Urinary bladder (tissue), 4 donors: ENCODE data around the gene ARL6IP1. TPM values are rescaled to one million over a fixed set of nuclear protein-coding genes. Genes with fewer than 3 reads are reported as not detected.

Experiments used
- DNase-seq: peaks from one replicate; pipeline ENCODE4 v3.0.0-alpha.2; 2015; ENCODE audit errors: extremely low spot score
- H3K27ac ChIP-seq: one replicate; pipeline ENCODE4 v1.5.1; 2013; ENCODE audit warnings: low read depth, mild to moderate bottlenecking, moderate library complexity
- H3K36me3 ChIP-seq: one replicate; pipeline ENCODE4 v1.6.1; 2013; ENCODE audit warnings: mild to moderate bottlenecking, moderate library complexity; ENCODE audit not compliant: insufficient read depth
- H3K4me1 ChIP-seq: one replicate; pipeline ENCODE4 v1.6.1; 2013; ENCODE audit warnings: mild to moderate bottlenecking, moderate library complexity; ENCODE audit not compliant: insufficient read depth
- H3K4me3 ChIP-seq: one replicate; pipeline ENCODE4 v1.5.1; 2013; ENCODE audit warnings: low read depth, low read length
- WGBS: extraction: QIAGEN DNeasy Blood & Tissue Kit; methylation state at CpG from one replicate; pipeline ENCODE4 v1.1.7; 2013; 5-methylcytosine and 5-hydroxymethylcytosine counted together
- polyA plus RNA-seq: library from polyadenylated mRNA; stranded (reverse); fragments of 200-250 nt; gene quantifications from one replicate; pipeline ENCODE4 v1.2.3, GENCODE V29; 2013
- total RNA-seq: library from RNA; depleted of rRNA; stranded (reverse); fragments of >200 nt; gene quantifications from one replicate; pipeline ENCODE4 v1.2.3, GENCODE V29; 2014
- donor health status: healthy with polysubstance abuse.
- donor health status: healthy.

The ARL6IP1 gene
- total RNA-seq: 190 TPM
- 79.9 TPM for polyA plus RNA-seq

- peak within 1 kb of the TSS; percentile 73 for H3K4me3 ChIP-seq
- no peaks in the 10 kb centered on the region for H3K4me1 ChIP-seq
- H3K36me3 ChIP-seq: no peaks in the 10 kb centered on the region
- peak within 1 kb of the TSS; percentile 84 for H3K27ac ChIP-seq
- DNase-seq: peak; percentile 97
- under 1% methylated on average over 77 of the region's 77 CpGs for WGBS
These were observed at the start of gene ARL6IP1 for GRCh38 chr16:18801145-18801972. Gene ARL6IP1, minus strand, starts transcription at chr16:18801549. Its CDS starts 83 bp downstream, at chr16:18801466.

GRCh38 chr16:18846416-18846815, 45.1 kb upstream of the ARL6IP1 start:
- Histone ChIP-seq H3K4me1 (no peaks in the 10 kb centered on the region), H3K36me3 (peaks cover 15% of the 10 kb centered on the region), H3K27ac (no peak overlapping the region), H3K4me3 (no peak overlapping the region)
- 100% methylated on average over 1 of the region's 1 CpG for WGBS
- no peak for DNase-seq

DNA sequence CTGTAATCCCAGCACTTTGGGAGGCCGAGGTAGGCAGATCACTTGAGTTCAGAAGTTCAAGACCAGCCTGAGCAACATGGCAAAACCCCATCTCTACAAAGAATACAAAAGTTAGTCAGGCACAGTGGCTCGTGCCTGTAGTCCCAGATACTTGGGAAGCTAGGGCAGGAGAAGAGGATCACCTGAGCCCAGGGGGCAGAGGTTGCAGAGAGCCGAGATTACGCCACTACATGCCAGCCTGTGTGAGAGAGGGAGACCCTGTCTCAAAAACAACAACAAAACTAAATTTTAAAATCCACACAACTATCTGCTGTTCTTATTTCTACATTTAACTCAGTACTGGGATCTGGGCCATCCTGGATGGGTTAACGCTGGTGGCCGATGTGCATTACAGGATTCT, 41.2 kb upstream of the ARL6IP1 start:
- Histone ChIP-seq H3K27ac (no peak overlapping the region), H3K4me3 (no peak overlapping the region), H3K4me1 (no peaks in the 10 kb centered on the region), H3K36me3 (peaks cover 9% of the 10 kb centered on the region)
- WGBS: 95% methylated on average over 6 of the region's 6 CpGs
- no peak for DNase-seq

GRCh38 chr16:18841833-18842525, 40.6 kb upstream of the ARL6IP1 start:
- Histone ChIP-seq H3K4me3 (no peak overlapping the region), H3K4me1 (no peaks in the 10 kb centered on the region), H3K36me3 (peaks cover 13% of the 10 kb centered on the region), H3K27ac (no peak overlapping the region)
- 90% methylated on average over 7 of the region's 7 CpGs for WGBS
- DNase-seq: no peak

DNA sequence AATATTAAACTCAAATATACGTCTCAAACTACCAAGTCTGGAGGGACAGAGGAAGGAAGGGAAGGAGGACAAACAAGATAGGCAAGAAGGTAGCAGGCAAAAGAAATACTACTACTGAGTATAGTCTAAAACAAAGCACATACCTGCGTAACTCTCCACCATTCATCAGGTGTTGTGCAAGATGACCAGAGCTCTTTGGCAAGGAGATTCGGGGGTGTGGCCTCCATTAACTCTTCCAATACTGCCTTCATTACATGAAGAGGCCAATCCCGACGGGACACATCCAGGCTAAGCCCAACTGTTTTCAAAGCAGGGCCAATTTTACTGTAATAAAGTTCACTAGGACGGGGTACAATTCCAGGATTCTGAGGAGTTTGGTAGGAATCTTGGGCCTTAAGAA, 38.2 kb upstream of the ARL6IP1 start:
- DNase-seq: no peak
- no peak overlapping the region for H3K4me3 ChIP-seq
- H3K36me3 ChIP-seq: peaks cover 14% of the 10 kb centered on the region
- H3K27ac ChIP-seq: no peak overlapping the region
- no peaks in the 10 kb centered on the region for H3K4me1 ChIP-seq
- WGBS: 79% methylated on average over 6 of the region's 6 CpGs

GRCh38 chr16:18836702-18837101, 35.4 kb upstream of the ARL6IP1 start:
- no peak overlapping the region for H3K27ac ChIP-seq
- no peaks in the 10 kb centered on the region for H3K4me1 ChIP-seq
- peaks cover 16% of the 10 kb centered on the region for H3K36me3 ChIP-seq
- no peak for DNase-seq
- H3K4me3 ChIP-seq: no peak overlapping the region

DNA sequence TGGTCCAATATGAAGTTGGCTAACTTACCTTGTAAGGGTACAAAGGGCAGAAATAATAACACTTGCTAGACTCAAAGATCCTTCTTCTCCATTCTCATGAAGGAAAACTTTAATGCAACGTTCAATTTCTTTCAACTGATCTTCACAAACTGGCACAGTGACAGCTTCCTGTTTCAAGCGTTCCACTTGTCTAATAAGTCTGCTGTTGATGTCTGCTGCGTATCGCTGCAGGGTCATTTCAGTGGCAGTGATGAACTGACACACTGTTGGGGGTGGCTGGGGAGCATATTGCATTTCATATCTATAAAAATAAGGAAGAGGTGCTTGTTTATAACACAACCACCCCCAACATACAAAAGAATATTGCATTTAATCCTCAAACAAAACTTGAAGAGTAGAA, 33.5 kb upstream of the ARL6IP1 start:
- H3K36me3 ChIP-seq: peaks cover 13% of the 10 kb centered on the region
- WGBS: 86% methylated on average over 4 of the region's 4 CpGs

DNA sequence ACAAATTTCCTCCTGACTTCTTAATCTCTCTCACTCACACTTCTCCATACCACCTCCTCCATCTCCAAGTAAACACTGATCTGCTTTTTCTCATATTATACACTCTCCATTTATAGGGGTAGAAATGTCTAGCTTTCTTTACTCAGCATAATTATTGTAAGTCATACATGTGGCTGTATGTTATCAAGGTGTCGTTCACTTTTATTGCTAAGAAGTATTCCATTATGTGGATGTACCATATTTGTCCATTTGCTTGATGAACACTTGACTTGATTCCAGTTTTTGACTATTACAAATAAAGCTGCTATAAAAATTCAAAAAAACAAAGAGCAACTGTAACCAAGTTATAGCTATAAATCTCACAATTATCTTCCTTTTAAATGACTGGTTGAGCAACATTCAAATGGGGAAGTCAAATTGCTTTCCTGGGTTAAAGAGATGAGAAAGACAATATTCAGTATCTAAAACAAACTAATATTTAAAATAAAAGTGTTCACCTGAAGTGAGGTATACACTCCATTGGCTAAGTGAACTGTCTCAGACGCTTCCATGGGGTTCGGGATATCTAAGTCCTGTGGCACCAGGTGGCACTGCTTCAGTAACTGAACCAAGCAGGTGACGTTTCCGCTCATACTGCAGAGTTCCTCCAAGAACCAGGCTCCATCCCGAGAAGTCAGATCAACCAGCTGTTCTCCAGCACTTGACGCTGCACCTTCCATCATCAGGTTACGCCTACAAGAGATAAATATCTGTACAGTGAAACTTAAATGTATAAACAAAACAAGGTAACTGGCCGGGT, 32.6 kb upstream of the ARL6IP1 start:
- Histone ChIP-seq H3K36me3 (peaks cover 11% of the 10 kb centered on the region), H3K27ac (no peak overlapping the region), H3K4me3 (no peak overlapping the region)

More for the DNA sequence above, 33.5 kb upstream of the ARL6IP1 start:
- Histone ChIP-seq H3K4me1 (no peaks in the 10 kb centered on the region), H3K27ac (no peak overlapping the region), H3K4me3 (no peak overlapping the region)
- DNase-seq: no peak

DNA sequence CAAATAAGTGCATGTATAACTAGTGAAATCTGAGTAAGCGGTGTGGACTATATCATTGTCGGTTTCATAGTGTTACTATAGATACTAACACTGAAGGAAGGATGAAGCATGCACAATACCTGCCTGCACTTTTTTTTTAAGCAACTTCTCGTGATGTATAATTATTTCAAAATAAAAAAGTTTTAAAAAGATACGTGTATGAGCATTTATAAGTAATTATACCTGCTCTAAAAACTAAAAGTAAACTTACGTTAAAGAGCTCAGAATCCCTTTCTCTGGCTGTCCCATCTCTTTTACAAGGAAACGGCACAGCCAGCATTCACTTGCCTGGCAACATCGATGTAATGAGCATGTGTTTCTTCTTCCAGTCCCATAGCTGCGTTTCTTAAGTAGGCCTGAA, 31.3 kb upstream of the ARL6IP1 start:
- no peak for DNase-seq
- Histone ChIP-seq H3K36me3 (peaks cover 11% of the 10 kb centered on the region), H3K27ac (no peak overlapping the region), H3K4me3 (no peak overlapping the region), H3K4me1 (no peaks in the 10 kb centered on the region)
- WGBS: 93% methylated on average over 8 of the region's 8 CpGs

More for the DNA sequence above, 32.6 kb upstream of the ARL6IP1 start:
- 90% methylated on average over 9 of the region's 9 CpGs for WGBS
- DNase-seq: no peak
- H3K4me1 ChIP-seq: no peaks in the 10 kb centered on the region

GRCh38 chr16:18832006-18832405, 30.7 kb upstream of the ARL6IP1 start:
- H3K4me3 ChIP-seq: no peak overlapping the region
- 87% methylated on average over 2 of the region's 2 CpGs for WGBS
- peaks cover 6% of the 10 kb centered on the region for H3K36me3 ChIP-seq
- no peak for DNase-seq
- no peak overlapping the region for H3K27ac ChIP-seq
- no peaks in the 10 kb centered on the region for H3K4me1 ChIP-seq

DNA sequence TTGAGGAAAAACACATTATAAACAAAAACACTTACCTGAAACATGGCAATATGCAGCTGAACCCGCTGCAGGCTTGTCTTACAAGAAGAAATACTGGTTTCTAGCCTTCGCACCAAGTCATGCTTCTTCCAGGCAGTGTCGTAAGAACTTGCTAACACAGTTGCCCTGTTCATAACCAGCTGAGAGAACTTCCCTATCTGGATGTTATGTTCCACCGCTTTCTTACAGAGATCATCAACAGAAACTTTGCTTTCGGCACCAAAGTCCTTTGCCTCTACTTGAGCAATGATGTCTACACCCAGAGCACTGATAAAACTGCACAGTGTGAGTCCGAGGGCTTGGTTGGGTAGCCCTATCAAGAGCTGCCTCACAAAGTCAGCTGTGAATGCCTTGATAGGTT, 27.9 kb upstream of the ARL6IP1 start:
- DNase-seq: no peak
- 96% methylated on average over 6 of the region's 6 CpGs for WGBS
- no peak overlapping the region for H3K27ac ChIP-seq
- H3K4me3 ChIP-seq: no peak overlapping the region
- H3K4me1 ChIP-seq: no peaks in the 10 kb centered on the region
- H3K36me3 ChIP-seq: peaks cover 3% of the 10 kb centered on the region

GRCh38 chr16:18827890-18828289, 26.5 kb upstream of the ARL6IP1 start:
- peaks cover 3% of the 10 kb centered on the region for H3K36me3 ChIP-seq
- H3K4me3 ChIP-seq: no peak overlapping the region
- H3K4me1 ChIP-seq: no peaks in the 10 kb centered on the region
- no peak for DNase-seq
- H3K27ac ChIP-seq: no peak overlapping the region
- 91% methylated on average over 4 of the region's 4 CpGs for WGBS

GRCh38 chr16:18816286-18816685, 14.9 kb upstream of the ARL6IP1 start:
- Histone ChIP-seq H3K27ac (no peak overlapping the region), H3K4me1 (no peaks in the 10 kb centered on the region), H3K36me3 (peaks cover 17% of the 10 kb centered on the region), H3K4me3 (no peak overlapping the region)
- 81% methylated on average over 3 of the region's 3 CpGs for WGBS
- no peak for DNase-seq
